Transverse colon (tissue), 4 donors: ENCODE data around the gene PMM1. TPM values are rescaled to one million over a fixed set of nuclear protein-coding genes. Genes with fewer than 3 reads are reported as not detected.

Experiments
- DNase-seq: peaks from one replicate; pipeline ENCODE4 v3.0.0-alpha.2; 2019
- H3K27ac ChIP-seq, 4 donors: fragments of 200-600 bp; sonication (generic); 2 replicates each; pipeline ENCODE4 v1.5.1; 2016 to 2018; ENCODE audit warnings: inconsistent platforms in 4 of 4
- H3K27me3 ChIP-seq: fragments of 200-600 bp; sonication (generic); 2 replicates; pipeline ENCODE4 v1.5.1; 2017; ENCODE audit warnings: inconsistent platforms
- H3K36me3 ChIP-seq, 4 donors: fragments of 200-600 bp; sonication (generic); 2 replicates each; pipeline ENCODE4 v1.5.1; 2017 to 2019; ENCODE audit warnings: inconsistent platforms in 4 of 4
- H3K4me1 ChIP-seq, 4 donors: fragments of 200-600 bp; sonication (generic); 2 replicates each; pipeline ENCODE4 v1.5.1; 2017 to 2020; ENCODE audit warnings: inconsistent platforms in 4 of 4
- H3K4me3 ChIP-seq, 4 donors: fragments of 200-600 bp; sonication (generic); 1 replicate in 1 of 4; 2 replicates in 3 of 4; pipeline versions ENCODE4 v1.5.1 to v1.6.1; 2017 to 2019; ENCODE audit warnings: inconsistent platforms in 4 of 4
- H3K9me3 ChIP-seq, 2 donors: fragments of 200-600 bp; sonication (generic); 2 replicates each; pipeline ENCODE4 v1.5.1; 2017 to 2019; ENCODE audit warnings: inconsistent platforms in 2 of 2
- EP300 ChIP-seq: sonication (generic); formaldehyde crosslinking; IDR thresholded peaks from one replicate; pipeline ENCODE4 v1.6.1; 2017; ENCODE audit warnings: antibody characterized with exemption, low read depth
- POLR2A ChIP-seq: fragments of 450-650 bp; IDR thresholded peaks from one replicate; pipeline ENCODE4 v1.6.1; 2016; ENCODE audit warnings: antibody characterized with exemption, mild to moderate bottlenecking, moderate library complexity
- POLR2AphosphoS5 ChIP-seq, 3 donors: sonication (generic); formaldehyde crosslinking; IDR thresholded peaks; one replicate each; pipeline ENCODE4 v1.6.1; 2016; ENCODE audit warnings: antibody characterized with exemption in 3 of 3
- WGBS, 2 donors: methylation state at CpG; one replicate each; pipeline ENCODE4 v1.1.5; 2018; ENCODE audit warnings: low coverage in 1 of 2; 5-methylcytosine and 5-hydroxymethylcytosine counted together
- in situ Hi-C, 4 donors: fragments of 200-750 bp; cut with MboI; loops; one replicate each; pipeline versions ENCODE4 v1.15.0 to v1.15.1; 2017; ENCODE audit warnings: low sequenced_read_pairs in 3 of 4, low pct_ligation_motif_present in 1 of 4, low pct_unique_long_range_greater_than_20kb in 1 of 4
- intact Hi-C: fragments of 100-400 bp; cut with DNase I; formaldehyde crosslinking; loops from one replicate; pipeline ENCODE4 v1.15.1; 2023; ENCODE audit warnings: low total_unique reads
- total RNA-seq, 4 donors: library from RNA; depleted of rRNA; stranded (reverse); fragments of >200 nt; gene quantifications; one replicate each; pipeline ENCODE4 v1.1.0, GENCODE V29; 2016
- TF ChIP-seq, protein P1 (sequence below), 5 experiments: fragments of 200-600 bp in 3 of 5; fragments of 450-650 bp in 2 of 5; sonication (generic) in 3 of 5; IDR thresholded peaks; 1 replicate in 2 of 5; 2 replicates in 3 of 5; pipeline ENCODE4 v1.5.1; 2016 to 2017; ENCODE audit warnings: antibody characterized with exemption in 5 of 5, inconsistent platforms in 3 of 5, mild to moderate bottlenecking in 2 of 5, moderate library complexity in 1 of 5

PMM1 gene
- total RNA-seq, 4 donors from 2014 or later: 104 to 262 (median 128) TPM

DNA sequence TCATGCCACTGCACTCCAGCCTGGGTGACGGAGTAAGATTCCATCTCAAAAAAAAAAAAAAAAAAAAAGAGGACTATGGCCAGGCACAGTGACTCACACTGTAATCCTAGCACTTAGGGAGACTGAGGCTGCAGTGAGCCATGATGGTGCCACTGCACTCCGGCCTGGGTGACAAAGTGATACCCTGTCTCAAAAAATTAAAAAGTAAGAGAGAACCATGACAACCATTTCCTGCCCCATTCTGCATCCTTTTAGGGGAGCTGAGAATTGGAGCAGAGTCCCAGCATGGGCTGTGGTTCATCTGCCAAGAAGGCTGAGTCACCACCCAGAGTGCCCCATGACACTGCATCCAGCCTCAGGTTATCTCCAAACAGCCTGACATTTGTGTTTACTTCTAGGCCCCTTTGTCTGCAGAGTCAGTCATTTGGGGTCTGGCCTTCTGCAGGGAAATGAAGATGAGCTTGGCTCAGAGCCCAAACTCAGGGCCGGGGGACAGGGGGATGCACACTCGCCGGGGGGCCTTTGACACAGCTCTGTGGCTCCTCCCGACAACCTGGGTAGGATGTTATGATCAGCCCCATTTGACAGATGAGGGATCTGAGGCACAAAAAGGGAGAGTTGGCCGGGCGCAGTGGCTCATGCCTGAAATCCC is 24.1 kb downstream of the PMM1 start:
- WGBS, 2 donors: 20 to 81% methylated on average over 1 to 8 of the region's 8 CpGs
- H3K27ac ChIP-seq: peak overlapping the region; percentile 27 to 79 (median 64)
- TF ChIP-seq EP300: no peak
- TF ChIP-seq, protein P1, sequence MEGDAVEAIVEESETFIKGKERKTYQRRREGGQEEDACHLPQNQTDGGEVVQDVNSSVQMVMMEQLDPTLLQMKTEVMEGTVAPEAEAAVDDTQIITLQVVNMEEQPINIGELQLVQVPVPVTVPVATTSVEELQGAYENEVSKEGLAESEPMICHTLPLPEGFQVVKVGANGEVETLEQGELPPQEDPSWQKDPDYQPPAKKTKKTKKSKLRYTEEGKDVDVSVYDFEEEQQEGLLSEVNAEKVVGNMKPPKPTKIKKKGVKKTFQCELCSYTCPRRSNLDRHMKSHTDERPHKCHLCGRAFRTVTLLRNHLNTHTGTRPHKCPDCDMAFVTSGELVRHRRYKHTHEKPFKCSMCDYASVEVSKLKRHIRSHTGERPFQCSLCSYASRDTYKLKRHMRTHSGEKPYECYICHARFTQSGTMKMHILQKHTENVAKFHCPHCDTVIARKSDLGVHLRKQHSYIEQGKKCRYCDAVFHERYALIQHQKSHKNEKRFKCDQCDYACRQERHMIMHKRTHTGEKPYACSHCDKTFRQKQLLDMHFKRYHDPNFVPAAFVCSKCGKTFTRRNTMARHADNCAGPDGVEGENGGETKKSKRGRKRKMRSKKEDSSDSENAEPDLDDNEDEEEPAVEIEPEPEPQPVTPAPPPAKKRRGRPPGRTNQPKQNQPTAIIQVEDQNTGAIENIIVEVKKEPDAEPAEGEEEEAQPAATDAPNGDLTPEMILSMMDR (IDR thresholded peaks at IDR 0.05): no peak
- no peak for TF ChIP-seq POLR2AphosphoS5 (IDR thresholded peaks at IDR 0.05)
- TF ChIP-seq POLR2A: no peak
- peak; percentile 27 for DNase-seq
- H3K4me1 ChIP-seq: peaks cover 0 to 24% (median 9%) of the 10 kb centered on the region in 4 donors
- no peaks in the 10 kb centered on the region for H3K36me3 ChIP-seq
- intact Hi-C loops (no loop called here), in situ Hi-C loops (no loop called here)
- H3K4me3 ChIP-seq: no peak overlapping the region
- peaks cover 2% of the 10 kb centered on the region for H3K27me3 ChIP-seq
- no peaks in the 10 kb centered on the region for H3K9me3 ChIP-seq

DNA sequence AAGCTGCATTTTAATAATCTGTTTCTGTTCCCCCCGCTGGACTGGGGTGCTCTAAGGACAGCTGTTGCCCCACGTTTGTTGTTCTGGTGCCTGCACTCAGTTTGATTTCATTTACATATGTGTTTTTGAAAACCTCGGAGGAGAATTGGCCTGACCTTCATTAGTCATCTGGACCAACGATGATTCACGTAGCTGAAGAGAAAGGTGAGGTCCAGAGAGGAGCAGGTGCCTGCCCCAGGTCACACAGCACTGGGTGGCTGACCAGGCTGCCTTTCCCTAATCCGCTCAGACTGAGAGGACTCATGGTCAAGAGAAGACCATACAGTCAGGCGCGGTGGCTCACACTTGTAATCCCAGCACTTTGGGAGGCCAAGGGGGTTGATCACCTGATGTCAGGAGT is 25.1 kb downstream of the PMM1 start:
- TF ChIP-seq EP300: no peak
- TF ChIP-seq POLR2A: no peak
- TF ChIP-seq, protein P1 (IDR thresholded peaks at IDR 0.05): no peak
- TF ChIP-seq POLR2AphosphoS5 (IDR thresholded peaks at IDR 0.05): no peak
- intact Hi-C loops (no loop called here), in situ Hi-C loops (no loop called here)
- WGBS, 2 donors: 89% methylated on average over 8 of the region's 8 CpGs; no CpG with 5 or more reads in 1 of the 2 donors
- H3K27ac ChIP-seq: peak overlapping the region in 3 of 4 donors; percentile 60 to 79 (median 67)
- H3K9me3 ChIP-seq: no peaks in the 10 kb centered on the region
- H3K36me3 ChIP-seq: no peaks in the 10 kb centered on the region
- peaks cover 0 to 31% (median 11%) of the 10 kb centered on the region in 4 donors for H3K4me1 ChIP-seq
- DNase-seq: no peak
- peaks cover 7% of the 10 kb centered on the region for H3K27me3 ChIP-seq
- no peak overlapping the region for H3K4me3 ChIP-seq

GRCh38 chr22:41563051-41563711 is 26.5 kb downstream of the PMM1 start:
- no peaks in the 10 kb centered on the region for H3K9me3 ChIP-seq
- no peak overlapping the region for H3K4me3 ChIP-seq
- no peaks in the 10 kb centered on the region for H3K36me3 ChIP-seq
- DNase-seq: no peak
- H3K27ac ChIP-seq: peak overlapping the region; percentile 43 to 83 (median 67)
- intact Hi-C loops (no loop called here), in situ Hi-C loops (no loop called here)
- H3K27me3 ChIP-seq: peaks cover 7% of the 10 kb centered on the region
- TF ChIP-seq EP300 (no peak), POLR2AphosphoS5 (IDR thresholded peaks at IDR 0.05) (no peak), POLR2A (no peak)
- TF ChIP-seq, protein P1 (IDR thresholded peaks at IDR 0.05): no peak
- 49% methylated on average over 10 of the region's 10 CpGs; no CpG with 5 or more reads in 1 of the 2 donors for WGBS, 2 donors
- H3K4me1 ChIP-seq: peaks cover 0 to 31% (median 11%) of the 10 kb centered on the region in 4 donors

DNA sequence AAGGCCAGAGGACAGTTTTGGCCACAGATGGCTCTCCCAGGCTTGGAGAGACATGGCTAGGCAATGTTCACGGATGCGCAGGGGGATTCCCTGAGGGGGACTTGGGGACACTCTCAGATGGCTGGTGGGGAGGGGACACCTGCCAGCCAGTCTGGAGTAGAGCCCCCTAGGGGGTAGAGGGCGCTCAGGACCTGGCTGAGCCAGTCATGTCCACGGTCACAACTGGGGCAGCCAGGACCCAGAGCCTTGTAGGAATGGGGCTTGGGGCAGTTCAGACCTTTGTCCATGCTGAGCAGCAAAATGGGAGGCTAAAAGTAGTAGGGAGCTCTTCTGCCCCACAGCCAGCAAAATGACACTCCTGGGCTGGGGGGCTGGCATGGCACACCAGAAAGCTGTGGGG is 27.2 kb downstream of the PMM1 start:
- Histone ChIP-seq H3K36me3 (no peaks in the 10 kb centered on the region), H3K9me3 (no peaks in the 10 kb centered on the region), H3K27me3 (peaks cover 7% of the 10 kb centered on the region), H3K27ac (peak overlapping the region; percentile 43 to 83 (median 67)), H3K4me1 (peaks cover 0 to 36% (median 11%) of the 10 kb centered on the region in 4 donors), H3K4me3 (no peak overlapping the region)
- WGBS, 2 donors: 74 to 89% methylated on average over 2 to 4 of the region's 4 CpGs
- TF ChIP-seq POLR2A (no peak), EP300 (no peak), POLR2AphosphoS5 (IDR thresholded peaks at IDR 0.05) (no peak)
- TF ChIP-seq, protein P1 (IDR thresholded peaks at IDR 0.05): no peak
- in situ Hi-C loops: no loop called here
- no peak for DNase-seq
- intact Hi-C loops: no loop called here
